Activated CD4-positive, alpha-beta T cell treated with anti-CD3 and anti-CD28 coated beads, Interleukin-2, amount 50 U/mL, for 48 hours (primary cell): ENCODE results near the gene RCE1.

Experiments used
- DNase-seq, 2 experiments: peaks; one replicate each; pipeline ENCODE4 v3.0.0-alpha.2; 2020

Gene RCE1

DNA sequence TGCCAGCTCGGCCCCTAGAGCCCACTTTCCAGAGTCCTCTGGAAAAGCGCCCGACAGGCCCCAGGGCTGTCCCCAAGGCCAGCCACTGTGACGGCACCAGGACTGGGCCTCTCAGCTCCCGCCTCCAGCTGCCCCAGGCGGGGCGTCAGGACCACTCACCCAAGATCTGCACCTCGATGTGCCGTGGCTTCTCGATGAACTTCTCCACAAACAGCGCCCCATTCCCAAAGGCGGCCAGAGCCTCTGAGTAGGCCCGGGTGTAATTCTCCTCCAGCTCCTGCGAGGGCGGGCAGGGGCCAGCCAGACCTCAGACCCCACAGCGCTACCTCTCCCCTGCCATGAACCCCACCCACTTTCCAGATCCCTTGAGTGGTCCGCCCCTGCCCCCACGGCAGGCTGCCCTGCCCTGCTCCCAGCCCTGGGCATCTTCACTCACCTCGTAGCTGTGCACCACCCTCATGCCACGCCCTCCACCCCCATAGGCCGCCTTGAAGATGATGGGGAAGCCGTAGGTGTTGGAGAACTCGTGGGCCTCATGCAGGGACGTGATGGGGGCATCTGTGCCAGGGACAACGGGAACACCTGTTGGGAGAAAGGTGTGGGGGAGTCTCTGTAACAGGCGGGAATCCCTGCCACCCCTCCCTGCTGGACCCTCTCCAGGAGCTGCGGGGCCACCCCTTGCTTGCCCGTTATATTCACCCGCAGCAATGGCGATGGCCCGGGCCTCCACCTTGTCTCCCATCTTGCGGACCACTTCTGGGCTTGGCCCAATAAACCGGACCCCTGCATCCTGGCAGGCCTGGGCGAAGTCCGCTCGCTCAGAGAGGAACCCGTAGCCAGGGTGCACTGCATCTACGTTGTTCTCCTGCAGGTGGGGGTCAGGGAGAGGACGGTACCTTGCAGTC lies 27.6 kb downstream of the RCE1 start:
- DNase-seq, result no peak

DNA sequence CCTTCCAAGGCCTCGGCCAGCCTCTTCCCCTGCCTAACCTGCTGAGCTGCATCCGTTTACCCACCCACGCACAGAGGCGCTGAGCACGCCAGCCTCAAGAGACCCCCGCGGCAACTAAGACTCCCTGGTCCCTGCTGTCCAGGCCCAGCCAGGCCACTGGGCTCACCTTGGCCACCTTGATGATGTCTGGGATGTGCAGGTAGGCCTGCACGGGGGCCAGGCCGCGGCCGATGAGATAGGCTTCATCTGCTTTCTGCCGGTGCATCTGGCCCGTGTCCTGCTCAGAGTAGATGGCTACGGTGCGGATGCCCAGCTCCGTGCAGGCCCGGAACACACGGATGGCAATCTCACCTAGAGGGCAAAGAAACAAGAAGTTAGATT lies 28.3 kb downstream of the RCE1 start:
- no peak for DNase-seq

DNA sequence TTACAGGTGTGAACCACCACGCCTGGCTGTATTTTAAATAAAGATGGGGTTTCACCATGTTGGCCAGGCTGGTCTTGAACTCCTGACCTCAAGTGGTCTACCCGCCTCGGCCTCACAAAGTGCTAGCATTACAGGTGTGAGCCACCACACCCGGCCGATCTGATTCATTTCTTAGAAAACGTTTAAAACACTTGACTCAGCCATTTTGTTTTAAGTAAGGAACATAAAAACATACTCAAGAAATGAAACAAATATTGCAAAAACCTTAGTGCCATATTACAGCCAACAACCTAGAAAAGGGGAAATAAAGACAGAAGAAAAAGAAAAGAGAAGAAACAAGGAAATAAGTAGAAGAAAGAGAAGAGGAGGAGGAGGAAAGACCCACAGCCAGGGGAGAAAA lies 31.0 kb downstream of the RCE1 start:
- DNase-seq, result no peak

DNA sequence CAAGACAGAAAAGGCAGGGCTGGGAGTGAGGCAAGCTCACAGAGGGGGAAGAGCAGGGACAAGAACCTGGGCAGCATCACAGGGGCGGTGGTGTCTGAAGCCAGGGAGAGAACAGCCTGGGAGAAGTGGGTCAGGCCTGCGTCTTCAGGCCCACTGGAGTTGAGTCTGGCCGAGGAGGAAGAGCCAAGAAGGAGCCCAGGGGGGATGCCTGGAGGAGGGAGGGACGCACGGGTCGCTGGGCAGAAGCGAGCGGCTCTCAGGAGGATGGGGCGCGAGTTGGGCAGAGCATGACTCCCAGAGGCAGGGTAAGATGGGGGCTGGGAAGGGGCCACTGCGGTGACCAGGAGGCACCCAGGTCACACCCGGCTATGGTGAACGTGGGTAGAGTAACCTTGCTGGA lies 32.1 kb downstream of the RCE1 start:
- DNase-seq, result no peak

- DNase-seq, result no peak
Observed at GRCh38 chr11:66877588-66878385, 34.5 kb downstream of the RCE1 start.

DNA sequence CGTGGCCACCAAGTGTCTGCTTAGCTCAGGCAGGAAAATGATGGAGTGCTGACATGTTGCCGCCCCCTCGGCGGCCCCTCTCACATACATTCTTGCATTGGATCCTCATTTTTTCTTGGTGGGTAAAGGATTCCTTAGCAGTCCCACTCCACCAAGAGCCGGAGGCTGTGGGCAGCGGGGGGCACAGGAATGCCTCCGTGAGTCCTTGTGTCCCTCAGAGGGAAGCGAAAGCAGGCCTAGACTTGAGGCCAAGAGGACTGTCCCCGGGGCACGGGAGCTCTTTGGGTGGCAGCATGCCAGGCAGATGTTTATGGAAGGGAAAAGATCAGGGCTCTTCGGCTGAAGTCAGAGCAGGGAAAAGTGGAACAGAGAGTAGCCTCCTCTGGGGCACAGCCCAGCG lies 35.2 kb downstream of the RCE1 start:
- no peak for DNase-seq

DNA sequence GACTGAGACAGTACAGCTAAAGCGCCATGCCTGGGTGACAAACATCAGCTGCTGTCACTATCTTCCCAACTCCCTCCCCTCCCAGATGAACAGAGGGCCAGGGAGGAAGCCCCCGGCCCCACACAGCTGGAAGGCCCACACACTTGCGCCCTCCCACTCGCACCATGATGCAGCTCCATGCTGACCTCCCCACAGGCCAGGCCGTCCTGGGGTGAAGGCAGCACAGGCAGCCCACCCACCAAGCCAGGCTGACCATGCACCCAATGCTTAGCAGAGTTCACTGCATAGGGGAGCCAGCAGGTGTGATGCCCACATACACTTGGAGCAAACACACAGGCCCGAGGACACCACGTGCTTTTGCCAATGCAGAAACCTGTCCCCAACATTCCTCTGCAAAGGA lies 35.8 kb downstream of the RCE1 start:
- DNase-seq, result no peak

DNA sequence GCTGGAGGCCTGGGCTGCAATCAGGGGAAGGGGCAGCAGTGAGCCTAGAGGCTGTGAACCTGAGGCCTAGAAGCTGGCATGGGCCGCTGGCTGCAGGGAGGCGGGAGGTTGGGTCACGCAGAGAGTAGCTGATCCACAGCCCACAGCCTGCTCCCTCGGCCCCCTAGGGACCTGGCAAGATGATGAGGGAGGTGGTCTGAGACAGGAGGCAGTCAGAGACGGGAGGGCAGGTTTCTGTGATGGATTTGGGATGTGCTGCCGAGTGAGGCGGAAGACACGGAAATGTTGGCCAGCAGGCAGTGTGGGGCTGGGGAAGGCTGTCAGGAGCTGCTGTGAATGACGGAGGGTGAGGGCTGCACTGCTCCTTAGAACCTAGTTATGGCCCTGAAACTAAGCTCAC lies 36.3 kb downstream of the RCE1 start:
- DNase-seq, result no peak

DNA sequence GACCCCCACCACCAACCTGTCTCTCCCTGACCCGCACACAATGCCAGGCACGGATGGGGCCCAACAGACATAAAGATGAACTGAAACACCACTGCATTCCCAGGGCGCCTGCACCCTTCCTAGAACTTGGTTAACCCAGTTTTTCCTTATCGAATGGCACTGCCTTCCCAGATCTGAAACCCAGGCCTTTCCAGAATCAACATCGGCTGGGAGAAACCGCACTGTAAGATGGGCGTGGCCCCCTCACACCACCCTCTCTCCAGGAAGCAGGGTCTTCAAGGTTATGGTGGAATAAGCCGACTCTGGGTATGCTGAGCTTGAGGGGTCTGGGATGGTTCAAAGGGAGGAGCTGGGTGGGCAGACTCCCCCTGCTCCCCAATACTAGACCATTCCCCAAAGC lies 36.8 kb downstream of the RCE1 start:
- DNase-seq, result no peak

DNA sequence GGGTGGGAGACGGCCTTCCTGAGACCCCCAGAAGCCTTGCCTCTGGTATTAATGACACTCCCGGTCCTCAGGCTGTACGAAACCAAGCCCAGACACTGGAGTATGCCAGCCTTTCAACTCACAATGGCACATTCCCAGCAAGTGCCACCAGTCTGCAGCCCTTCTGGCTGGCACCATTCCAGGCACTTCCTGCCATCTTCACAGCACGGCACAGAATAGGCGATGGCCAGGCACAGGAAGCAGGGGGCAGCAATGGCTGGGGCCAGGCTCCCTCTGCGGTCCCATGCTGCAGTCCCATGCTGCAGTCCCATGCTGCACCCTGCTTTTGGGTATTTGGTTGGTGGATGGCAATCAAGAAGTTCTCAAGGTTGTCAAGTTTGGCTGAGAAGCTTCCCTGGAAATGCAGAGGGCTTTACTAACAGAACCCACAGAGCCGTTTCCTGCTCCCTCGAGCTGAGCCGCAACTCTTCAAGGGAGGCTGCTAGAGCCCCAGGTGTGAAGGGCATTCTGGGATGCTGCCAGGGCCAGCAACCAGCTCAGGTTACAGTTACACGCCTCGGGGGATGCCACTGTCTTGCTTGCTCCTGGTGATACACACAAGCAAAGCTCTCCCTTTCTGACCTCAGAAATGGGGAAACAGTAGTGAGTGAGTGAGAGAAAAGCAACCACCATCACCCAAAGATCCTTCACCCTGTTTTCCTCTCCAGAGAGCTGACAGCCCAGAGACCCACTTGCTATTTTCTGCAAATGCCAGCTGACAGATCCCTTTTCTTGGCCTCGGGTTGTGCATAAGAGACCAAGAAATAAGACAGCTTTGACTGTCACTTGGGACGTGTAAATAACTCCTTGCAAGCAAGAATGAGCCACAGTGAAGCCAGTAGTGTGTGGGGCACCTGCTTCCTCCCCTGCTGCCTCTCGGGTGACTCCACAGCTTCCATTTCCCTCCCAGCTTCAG lies 37.5 kb downstream of the RCE1 start:
- no peak for DNase-seq

- DNase-seq, result no peak
Observed at GRCh38 chr11:66881451-66881835, 38.2 kb downstream of the RCE1 start.

DNA sequence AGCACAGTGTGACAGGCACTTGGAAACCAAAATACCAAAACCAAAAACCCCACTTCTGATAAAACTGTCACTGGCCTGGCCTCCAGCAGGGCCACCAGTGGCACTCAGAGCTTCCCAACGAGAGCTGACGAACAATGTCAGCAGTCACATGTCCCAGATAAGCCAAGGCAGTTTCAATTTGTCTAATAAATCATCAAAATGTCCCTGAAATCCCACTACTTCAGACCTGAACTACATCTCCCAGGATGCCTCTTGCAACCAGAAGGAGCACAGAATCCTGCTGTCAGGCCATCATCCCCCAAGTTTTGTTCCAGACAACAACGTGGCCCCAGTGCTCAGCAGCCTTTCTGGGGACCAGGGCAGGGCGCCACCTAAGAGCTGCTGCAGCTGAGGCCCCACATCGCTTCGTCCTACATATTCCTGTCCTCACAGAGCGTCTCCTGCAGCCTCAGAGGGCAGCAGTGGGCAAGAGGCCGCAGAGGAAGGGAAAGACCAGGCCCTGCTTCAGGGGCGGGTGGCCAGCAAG lies 38.7 kb downstream of the RCE1 start:
- DNase-seq, result no peak

DNA sequence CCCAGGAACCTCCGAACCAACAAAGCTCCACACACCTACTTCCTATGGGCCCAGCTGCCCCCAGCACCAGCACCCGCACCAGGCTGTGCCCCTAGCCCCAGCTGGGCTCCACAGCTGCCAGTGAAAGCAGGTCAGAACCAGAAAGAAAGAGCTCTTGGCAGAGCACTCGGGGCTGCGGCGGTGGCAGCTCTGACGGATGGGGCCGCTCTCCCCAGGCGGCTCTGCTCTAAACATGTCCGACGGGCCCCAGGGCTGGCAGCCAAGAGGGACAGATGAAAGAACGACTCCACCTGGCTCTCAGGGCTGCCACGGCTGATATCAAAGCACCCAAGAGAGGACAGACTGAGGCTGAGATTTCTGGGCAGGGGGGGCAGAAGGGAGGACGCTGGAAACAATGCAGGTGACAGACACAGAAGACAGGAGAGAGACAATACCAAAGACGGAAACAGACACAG lies 39.3 kb downstream of the RCE1 start:
- no peak for DNase-seq

DNA sequence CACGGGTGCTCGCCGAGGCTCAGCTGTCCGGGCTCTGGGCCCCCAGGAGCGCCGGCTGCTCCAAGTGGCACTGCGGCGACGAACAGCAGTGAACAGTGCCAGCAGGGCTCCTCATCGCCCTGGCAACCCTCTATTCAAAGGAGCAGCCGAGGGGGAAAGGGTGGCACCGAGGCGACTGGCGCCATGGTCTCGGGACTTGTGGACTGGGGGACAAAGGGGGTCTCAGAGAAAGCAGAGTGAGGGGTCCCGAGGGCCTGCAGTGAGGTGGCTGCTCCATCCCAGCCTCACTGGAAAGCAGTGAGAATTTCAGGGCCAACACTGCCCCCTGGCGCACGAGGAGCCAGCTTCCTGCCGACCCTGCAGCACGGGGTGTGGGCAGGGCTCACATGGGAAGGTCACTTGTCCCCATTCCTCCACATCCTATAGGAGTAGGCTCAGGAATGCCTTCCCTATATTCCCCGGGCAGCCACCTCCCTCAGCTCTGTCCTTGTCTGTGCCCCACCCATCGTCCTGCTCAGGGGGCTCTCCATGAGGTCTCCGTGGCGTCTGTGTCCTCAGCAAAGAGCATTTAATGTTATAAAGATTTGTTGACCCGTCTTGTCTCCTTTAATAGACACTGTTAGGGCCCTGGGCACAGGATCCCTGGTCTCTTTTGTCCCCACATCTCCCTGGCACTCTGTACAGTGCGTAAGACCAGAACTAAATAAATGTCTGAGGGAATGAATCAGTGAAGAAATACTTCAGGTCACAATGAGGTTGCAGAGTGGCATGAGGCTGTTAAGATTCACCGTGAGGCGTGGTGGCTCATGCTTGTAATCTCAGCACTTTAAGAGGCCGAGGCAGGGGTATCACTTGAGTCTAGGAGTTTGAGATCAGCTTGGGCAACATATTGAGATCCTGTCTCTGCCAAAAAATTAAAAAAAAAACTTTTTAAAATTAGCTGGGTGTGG lies 40.0 kb downstream of the RCE1 start:
- peak; percentile 76 to 82 for DNase-seq

- DNase-seq, result no peak
Observed at GRCh38 chr11:66884443-66884842, 41.2 kb downstream of the RCE1 start.

GRCh38 chr11:66885469-66885868 lies 42.2 kb downstream of the RCE1 start:
- no peak for DNase-seq

DNA sequence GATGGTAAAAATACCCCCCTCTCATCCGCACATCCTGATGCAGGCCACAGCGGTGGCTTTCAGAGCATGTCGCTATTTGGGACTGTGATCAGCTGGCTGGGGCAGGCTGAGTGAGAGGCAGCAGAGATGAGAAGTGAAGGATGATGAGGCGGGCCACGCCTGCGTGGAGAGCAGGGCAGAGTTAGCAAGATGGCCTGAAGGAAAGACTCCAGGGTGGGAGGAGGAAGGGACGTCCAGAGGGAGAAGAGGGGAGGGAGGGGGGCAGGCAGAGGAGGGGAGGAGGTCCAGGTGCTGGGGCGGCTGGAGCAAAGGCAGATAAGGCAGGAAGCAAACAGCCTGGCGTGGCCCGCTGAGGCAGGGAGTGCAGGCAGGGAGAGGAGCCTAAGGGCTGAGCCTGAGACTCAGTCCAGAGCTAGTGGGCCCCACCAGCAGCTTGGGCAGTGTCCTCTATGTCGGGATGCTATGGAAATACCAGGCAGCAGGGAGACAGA lies 42.8 kb downstream of the RCE1 start:
- no peak for DNase-seq

- DNase-seq, result no peak
Observed at GRCh38 chr11:66886671-66887221, 43.5 kb downstream of the RCE1 start.

DNA sequence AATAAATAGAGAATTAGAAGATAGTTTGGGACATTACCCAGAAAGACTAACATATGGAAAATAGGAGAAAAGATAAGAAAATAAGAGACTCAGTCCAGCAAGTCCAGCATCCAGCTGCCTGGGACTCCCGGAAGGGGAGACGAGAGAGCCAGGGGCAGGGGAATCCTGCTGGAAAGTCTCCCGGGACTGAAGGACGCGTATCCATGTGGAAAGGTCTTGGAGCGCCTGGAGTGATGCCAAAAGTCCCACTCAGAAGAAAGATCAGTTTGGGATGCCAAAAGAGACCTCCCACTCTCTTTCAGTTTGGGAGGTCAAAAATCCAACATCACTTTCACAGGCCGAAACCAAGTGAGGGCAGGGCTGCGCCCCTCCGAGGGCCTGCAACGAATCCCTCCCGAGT lies 44.3 kb downstream of the RCE1 start:
- DNase-seq, result no peak

DNA sequence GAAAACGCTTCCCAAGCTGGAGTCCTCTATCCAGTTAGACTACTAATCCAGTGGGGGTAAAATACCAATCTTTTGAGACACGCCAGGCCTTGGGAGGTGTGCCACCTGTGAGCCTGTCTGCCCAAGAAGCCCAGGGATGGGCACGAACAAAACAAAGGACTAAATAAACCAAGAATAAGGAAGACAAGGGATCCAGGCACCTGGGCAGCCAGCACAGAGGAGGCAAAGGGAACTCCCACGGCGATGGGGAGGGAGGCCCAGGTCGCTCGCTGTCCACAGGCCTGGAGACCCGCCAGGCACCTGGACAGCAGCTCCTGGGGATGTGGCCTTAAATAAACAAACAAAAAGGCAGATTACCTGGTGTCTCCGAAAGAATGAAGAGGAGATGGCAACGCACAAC lies 45.0 kb downstream of the RCE1 start:
- no peak for DNase-seq

DNA sequence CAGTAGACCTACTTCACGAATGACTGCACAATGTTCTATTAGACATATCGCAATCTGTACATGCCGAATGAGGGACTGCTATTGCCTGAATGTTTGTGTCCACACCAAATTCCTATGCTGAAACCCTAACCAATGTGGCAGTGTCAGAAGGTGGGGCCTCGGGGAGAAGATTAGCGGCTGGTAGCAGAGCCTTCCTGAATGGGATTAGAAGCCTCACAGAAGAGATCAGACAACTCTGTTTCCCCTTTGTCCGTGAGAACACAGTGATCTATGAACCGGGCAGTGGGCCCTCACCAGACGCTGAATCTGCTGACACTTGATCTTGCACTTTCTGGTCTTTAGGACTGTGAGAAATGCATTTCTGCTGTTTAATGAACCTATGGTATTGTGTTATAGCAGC lies 46.7 kb downstream of the RCE1 start:
- no peak for DNase-seq
